SIG-M5 treated with dmso at 0.1 percent for 504 hours (cell line): Measurements from ENCODE around the gene ACTN4.

Experiments
- DNase-seq: peaks from one replicate; lab custom pipeline; 2025; ENCODE audit not compliant: unreplicated experiment; lab: John Stamatoyannopoulos, UW

The ACTN4 gene

DNA sequence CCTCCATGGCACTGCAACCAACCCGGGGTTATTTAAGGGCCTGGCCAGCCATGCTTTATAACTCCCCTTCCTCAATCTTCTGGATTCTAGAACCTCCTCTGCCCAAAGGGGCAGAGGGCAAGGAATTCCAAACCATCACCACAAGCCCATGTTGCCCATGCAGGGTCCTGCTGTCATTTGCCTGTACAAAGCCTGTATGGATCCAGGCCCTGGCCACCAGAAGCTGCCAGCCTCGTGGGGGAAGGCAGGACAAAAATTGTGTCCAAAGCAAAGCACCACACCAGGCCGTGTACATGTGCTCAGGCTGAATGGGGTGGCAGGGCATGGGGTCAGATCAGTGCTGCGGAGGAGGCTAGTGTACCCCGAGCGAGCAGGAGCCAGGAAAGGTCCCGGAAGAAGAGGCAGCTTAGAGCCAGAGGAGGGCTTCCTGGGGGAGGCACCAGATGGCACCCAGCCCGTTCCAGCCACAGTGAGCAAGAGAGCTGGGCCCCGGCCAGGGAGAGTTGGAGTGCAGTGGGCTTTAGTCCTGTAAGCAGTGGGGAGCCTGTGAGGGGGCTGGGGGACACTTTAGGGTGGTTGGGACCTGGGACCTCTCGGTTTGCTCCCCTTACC is 61.1 kb downstream of the ACTN4 start:
- no peak for DNase-seq

DNA sequence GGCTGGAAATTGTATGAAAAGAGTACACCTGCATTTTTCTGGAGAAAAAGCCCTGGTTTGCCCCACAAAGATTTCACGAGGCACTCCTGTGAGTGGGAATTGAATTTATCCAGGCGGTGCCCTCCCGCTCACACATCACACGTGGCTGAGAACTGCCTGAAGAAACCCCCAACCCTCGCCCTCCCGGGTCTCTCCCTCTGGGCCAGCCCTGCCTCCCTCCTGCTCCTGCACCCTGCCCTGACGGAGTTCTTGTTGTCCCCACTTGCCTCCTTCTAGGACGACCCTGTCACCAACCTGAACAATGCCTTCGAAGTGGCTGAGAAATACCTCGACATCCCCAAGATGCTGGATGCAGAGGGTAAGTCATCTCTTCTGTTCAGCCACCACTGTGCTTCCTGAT is 61.7 kb downstream of the ACTN4 start:
- no peak for DNase-seq

DNA sequence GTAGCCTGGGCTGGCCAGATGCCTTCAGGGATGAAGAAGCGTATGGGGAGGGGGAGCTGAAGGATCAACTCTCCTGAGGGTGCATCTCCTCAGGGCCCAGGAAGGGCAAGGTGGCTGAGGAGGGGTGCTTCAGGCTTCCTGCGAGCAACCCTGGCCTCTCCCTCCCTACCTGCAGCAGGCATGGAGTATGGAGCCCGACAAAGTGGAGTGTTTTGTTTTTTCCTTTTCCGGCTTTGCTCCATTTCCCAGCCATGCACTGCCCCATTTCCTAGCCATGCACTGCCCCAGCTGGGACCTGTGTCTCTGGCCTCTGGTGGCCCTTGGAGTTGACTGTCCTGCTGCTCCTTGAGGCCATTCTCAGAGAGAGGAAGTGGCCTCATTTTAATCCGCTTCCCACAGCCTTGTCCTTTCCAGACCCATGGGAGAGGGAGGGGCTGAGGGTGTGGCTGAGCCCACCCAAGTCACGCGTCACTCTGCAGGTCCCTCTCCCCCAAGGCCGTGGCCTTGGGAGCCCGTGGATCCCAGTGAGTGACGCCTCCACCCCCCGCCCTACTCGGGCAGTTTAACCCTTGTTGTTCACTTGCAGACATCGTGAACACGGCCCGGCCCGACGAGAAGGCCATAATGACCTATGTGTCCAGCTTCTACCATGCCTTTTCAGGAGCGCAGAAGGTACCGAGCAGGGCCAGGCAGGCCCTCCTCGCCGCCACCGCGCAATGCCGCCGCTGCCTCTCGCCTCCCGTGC is 62.4 kb downstream of the ACTN4 start:
- no peak for DNase-seq

DNA sequence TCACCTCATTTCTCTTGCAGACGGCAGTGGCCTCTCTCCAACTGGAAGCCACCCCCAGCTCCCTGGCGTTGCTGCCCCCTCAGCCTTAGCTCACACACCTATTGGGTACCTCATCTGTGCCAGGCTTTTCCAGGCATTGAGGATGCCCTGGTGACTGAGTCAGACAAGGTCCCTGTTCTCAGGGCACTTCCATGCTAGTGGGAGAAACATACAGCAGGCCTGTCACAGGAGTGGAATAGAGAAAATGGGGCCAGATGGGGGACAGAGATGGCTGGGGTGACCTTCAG is 62.9 kb downstream of the ACTN4 start:
- no peak for DNase-seq

DNA sequence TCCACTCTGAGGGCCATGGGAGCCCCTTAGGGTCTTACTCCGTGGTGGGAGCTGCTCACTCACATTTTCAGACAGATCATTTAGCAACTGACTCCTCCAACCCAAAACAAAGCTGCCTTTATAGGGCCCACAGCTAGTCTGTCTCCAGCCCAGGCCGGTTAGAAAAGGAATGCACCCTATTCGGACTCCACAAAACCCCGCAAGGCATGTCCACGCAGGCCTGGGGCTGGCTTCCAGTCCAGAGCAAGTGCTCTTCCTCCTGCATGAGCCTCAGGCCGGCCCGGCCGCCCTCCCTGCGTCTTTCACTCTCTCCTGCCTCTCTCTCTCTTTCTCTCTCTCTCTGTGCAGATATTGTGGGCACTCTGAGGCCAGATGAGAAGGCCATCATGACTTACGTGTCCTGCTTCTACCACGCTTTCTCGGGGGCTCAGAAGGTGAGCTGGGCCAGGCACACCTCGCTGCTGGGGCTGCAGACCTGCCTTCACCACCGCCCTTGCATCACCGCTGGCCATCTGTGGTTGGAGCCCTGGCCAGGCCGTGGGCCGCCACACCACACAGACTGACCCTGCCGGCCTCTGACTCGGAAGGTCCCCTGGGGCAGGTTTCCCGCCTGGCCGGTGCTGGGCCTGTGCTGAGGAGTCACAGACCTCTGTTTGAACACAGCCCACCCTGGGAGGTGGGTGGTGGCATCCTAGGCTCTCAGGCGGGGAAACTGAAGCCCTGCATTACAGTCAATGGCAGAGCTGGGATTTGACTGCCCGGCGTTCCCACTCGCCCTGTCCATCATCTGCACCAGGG is 63.7 kb downstream of the ACTN4 start:
- DNase-seq, result no peak

DNA sequence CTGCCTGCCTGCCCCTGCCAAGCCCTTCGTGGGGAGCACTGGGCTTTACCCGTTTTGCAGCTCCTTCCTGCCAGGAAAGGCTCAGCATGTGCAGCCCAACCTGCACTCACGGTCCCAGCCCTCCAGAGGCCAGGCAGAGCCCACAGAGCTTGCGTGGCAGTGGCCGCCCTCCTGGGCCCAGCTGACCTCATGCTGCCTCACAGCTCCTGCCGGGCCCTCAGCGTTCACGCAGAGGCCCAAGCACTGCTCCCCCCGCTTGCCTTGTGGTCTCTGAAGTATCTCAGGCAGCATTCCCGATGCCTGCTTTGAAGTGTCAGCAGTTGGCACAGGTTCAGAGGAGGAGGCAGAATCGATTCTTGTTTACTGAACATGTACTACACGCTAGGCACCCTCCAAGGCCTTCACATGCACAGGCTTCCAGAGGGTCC is 64.3 kb downstream of the ACTN4 start:
- no peak for DNase-seq

DNA sequence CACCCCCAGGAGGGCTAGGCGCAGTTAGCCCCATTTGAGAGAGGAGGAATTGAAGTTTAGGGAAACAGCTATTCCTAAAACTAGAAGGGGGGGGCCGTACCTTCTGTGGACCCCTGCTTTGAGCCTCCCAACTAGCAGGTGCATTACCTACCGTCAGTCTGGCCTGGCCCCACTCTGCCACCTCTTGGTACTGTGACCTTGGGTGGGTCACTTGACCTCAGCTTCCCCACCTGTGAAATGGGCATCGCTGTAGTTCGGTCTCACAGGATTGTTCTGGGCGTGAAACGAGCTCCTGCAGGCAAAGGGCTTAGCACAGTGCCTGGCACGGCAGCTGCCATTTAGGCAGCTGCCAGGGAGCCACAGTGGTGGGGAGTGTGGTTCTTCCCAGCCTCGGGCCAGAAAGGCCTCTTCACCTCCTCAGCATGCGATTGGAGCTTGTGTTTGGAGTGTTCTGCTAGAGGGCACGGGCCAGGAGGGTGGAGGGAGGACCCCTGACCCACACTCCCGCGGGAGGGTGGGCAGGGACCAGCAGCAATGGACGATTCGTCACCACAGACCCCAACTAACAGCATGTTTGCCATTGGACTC is 64.8 kb downstream of the ACTN4 start:
- DNase-seq, result no peak

DNA sequence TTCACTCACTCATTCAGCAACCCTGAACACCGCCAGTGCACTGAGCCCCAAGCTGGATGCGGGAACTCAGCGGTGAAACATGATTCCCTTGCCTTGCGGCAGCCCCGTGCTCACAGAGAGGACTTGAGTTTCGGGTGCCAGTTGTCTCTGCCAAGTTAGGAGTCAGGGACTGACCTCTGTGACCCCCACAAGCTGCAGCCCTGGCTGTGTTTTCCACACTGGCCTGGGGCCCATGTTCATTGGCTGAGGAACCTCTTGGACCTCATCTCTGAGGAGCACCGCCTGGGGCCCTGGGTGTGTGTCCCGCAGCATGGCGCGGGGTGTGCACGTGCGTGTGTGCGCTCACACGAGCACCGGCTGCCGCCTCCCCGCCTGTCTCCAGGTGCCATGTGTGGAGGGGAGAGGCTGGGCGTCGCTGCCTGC is 65.8 kb downstream of the ACTN4 start:
- DNase-seq, result no peak

DNA sequence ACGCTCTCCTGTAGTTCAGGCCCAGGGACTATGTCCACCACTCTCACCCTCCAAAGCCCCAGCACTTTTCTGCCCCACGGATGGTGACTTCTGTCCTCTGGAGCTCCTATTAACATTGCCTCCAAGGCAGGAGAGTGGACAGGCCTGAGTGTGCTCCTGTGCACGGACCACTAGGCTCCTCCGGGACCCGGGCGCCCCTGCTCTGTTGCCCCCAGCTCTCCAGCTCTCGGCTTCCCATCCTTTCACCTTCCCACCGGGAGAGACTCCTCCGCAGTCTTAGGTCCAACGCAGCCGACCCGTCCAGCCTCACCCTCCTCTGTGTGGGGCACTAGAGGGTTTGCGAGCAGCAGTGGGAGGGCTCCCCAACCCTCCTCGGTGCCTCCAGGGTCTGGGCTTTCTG is 66.4 kb downstream of the ACTN4 start:
- no peak for DNase-seq

DNA sequence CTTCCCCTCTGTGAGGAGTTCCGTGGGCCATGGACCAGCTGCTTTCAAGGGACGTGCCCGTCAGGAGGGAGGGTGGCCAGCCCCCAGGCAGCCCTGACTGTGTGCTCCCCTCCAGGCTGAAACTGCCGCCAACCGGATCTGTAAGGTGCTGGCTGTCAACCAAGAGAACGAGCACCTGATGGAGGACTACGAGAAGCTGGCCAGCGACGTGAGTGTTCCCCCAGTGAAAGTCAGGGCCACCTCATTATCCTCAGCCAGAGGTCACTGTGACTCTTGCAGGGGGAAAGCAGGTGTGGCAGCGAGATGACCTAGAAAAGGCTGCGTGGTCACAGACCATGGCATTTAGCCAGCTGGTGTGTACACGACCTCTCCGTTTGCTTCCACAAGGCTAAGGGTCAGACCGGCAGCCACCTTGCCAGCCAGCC is 66.9 kb downstream of the ACTN4 start:
- no peak for DNase-seq

DNA sequence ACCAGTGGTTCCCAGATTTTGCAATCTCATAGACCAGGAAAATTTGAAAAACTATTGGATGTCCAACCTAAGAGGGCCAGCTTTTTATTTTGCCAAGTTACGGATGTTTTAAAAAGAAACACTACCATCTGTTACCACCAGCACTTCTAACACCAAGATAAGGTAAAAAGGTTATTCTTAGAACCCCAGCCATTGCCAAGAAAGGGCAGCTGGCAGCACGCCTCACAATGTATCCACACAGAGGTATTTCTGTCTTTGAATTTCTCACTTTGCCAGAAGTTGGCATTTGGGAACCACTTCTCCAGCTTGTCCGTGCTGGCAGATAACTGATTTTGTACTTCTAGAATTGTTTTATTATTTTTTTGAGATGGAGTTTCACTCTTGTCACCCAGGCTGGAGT is 68.1 kb downstream of the ACTN4 start:
- DNase-seq, result no peak

DNA sequence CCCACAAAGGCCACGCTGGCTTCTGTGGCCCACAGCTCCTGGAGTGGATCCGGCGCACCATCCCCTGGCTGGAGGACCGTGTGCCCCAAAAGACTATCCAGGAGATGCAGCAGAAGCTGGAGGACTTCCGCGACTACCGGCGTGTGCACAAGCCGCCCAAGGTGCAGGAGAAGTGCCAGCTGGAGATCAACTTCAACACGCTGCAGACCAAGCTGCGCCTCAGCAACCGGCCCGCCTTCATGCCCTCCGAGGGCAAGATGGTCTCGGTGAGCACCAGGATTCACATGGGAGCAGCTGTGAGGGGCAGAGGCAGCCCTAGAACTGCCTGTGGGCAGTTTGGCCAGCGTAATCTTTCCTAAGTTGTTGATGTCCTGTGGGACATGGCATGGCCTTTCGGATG is 69.6 kb downstream of the ACTN4 start:
- no peak for DNase-seq

DNA sequence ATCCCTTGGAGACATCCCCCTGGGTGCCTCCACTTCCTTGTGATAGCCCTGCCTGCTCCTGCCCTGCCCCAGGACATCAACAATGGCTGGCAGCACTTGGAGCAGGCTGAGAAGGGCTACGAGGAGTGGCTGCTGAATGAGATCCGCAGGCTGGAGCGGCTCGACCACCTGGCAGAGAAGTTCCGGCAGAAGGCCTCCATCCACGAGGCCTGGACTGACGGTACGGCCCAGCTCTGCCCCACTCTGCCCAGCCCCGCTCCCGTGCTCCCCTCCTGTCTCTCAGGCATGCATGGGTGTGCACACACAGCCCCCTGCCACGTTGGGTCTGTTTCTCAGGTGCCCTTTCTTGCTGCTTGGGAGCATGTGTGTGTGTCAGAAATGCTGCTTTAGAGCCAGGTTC is 70.4 kb downstream of the ACTN4 start:
- no peak for DNase-seq

DNA sequence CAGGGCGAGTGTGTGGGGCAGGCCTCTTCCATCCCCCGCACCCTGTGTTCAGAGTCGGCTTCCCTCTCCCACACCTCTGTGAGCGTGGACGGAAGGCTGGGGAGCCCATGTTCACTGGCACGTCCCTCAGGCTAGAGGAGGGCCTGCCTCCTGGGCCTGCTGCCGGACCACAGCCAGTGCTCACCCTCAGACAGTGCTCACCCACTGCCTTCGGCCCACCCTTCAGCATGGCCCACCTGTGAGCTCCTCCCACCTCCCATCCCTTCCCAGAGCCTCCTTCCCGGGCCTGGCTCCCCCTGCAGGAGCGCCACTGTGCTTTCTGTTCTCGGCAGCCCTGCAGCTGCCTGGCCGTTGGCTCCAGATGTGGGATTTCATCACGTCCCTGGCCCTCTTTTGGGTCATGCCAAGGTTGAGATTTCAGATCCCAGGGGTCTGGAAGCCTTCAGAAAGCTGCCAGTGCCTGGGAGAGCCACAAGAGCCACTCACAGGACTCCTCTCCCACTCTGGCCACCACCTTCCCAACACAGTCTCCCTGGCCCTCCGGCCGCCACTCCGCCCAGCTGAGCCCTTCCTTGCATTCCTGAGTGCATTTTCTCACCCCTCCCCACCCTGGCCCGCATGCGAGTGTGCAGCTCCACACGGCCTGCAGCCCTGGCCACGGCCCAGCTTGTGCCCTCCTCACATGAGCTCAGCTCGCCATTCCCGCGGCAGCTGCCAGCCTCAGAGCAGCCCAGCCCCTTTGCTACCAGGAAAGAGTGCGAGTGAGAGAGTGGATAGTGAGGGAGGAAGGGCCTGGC is 71.5 kb downstream of the ACTN4 start:
- DNase-seq, result no peak

DNA sequence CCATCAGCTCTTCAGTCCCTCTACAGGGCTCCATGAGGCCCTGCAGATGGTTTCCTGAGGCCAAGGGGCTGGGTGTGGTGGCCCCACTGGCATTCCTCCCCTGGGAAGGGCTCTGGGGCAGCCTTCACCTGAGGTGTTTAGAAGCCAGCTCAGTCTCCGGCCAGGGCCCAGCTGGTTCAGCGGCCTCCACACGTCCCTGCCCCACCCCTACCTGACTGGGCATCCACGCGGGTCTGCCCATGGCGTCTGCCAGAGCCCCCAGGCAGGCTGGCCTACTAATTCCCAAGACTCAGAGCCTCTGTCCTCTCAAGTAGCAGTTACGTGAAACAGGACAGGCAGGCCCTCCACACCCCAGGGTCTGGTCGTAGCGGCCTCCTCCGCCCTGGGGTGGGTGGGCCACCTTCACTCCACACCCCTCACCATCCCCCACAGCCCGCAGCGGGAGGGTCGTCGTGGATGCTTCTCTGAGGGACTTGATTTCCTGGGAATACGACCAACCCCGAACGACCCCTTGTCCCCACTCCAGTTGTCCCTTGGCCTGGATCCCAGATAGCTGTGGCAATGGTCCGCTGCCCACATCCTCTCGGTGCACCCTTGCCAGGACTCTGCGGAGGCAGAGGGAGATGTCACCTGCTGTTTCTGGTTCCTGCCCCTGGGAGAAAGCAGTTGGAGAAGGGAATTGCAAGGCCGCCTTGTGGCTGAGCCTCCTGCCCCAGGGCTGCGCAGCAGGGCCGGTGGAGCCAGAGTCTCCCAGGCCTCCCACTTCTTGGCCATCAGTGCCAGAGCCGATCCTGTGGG is 72.5 kb downstream of the ACTN4 start:
- DNase-seq, result no peak

DNA sequence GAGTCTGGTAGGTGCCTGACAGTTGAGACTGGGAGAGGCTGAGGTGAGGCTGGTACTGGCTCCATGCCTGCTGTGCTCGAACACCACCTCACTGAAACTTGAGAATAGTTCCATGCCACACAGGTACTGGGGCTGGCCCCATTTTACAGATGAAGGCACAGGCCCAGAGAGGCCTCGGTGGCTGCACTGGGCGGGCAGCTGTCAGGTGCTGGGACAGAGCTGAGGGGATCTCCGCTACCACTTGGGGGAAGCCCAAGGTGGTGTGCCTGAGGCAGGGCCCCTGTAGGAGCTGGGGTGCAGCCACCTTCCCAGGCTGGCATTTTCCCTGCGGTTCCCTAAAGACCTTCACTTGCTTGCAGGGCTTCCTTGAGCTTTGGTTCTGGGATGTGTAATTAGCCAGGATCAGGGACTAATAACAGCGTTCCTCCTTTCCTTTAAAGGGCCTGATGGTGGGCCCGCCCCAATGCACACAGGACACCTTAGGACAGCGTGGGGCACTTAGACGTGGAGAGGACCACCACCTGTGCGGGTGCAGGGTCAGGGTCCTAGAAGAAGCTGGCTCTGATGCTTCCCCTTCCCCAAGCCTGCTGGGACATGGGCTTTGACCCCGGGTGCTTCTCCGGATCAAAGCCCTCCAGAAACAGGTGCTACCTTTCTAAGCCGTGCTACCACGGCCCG is 73.2 kb downstream of the ACTN4 start:
- no peak for DNase-seq

DNA sequence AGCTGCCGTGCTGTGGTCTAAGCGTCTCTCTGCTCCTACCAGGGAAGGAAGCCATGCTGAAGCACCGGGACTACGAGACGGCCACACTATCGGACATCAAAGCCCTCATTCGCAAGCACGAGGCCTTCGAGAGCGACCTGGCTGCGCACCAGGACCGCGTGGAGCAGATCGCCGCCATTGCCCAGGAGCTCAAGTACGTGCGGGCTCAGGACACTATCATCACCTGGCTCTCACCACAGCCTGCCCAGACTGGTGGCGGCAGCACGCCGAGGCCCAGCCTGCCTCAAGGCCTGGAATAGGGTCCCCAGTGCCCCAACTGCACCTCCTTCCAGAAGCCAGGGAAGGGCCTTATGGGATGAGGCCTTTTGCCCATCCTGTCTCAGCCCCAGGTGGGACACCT is 74.0 kb downstream of the ACTN4 start:
- no peak for DNase-seq

DNA sequence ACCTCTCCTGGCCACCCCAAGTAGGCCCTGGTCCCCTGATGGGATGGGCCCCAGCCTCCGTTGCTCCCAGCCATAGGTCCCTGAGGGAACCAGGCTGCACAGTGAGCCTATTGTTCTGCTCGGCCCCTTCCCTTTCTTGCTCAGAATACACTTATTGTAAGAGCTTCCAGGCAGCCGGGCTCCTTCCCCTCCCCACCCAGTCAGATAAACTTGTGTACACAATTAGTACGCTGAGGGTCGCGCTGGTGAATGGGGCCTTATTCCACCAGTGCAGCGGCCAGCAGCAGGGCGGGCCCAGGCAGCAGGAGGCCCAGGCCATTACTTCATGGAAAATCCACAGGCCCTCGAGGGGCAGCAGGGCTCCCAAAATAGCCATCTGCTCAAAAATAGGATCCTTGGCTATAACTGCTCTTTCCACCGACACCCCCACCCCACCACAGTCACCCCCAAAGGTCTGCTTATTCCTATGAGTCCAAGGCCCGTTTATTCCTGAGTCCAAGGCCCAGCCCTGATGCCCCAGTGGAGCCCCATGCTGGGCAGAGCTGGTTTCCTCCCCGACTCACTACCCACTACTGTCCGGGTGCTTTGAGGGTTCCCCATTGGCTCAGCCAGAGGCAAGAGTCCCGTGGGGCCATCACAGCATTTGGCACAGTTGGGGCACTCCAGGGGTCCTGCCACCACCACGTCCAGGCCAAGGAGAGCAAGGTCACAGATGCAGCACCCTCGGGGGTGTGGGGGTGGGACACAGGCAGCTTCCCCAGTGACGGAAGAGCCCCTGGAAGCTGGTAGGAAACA is 74.7 kb downstream of the ACTN4 start:
- no peak for DNase-seq
